IgD-negative memory B cell (primary cell): ENCODE measurements around the gene CSTB. TPM values are rescaled to one million over a fixed set of nuclear protein-coding genes. Genes with fewer than 3 reads are reported as not detected.

Source experiments
- H3K27ac Mint-ChIP-seq, 3 donors: one replicate each; pipeline ENCODE4 v1.8.0; 2020 to 2022; ENCODE audit warnings: mild to moderate bottlenecking in 3 of 3, mixed read lengths in 3 of 3, moderate library complexity in 1 of 3
- H3K27me3 Mint-ChIP-seq: one replicate; pipeline ENCODE4 v1.8.0; 2021; ENCODE audit warnings: mixed read lengths
- H3K36me3 Mint-ChIP-seq: one replicate; pipeline ENCODE4 v1.8.0; 2020; ENCODE audit warnings: mild to moderate bottlenecking, mixed read lengths
- H3K4me1 Mint-ChIP-seq, 3 donors: one replicate each; pipeline ENCODE4 v1.8.0; 2020 to 2022; ENCODE audit warnings: mixed read lengths in 3 of 3, mild to moderate bottlenecking in 1 of 3
- H3K4me3 Mint-ChIP-seq, 4 donors: one replicate each; pipeline ENCODE4 v1.8.0; 2020 to 2022; ENCODE audit warnings: mild to moderate bottlenecking in 4 of 4, mixed read lengths in 4 of 4, moderate library complexity in 3 of 4
- H3K9me3 Mint-ChIP-seq, 3 donors: one replicate each; pipeline ENCODE4 v1.8.0; 2020 to 2021; ENCODE audit warnings: mixed read lengths in 3 of 3, mild to moderate bottlenecking in 1 of 3
- polyA plus RNA-seq: library from polyadenylated mRNA; unstranded; fragments of 300-500 nt; fragmentation: Illumina TruSeq; gene quantifications from one replicate; pipeline ENCODE4 v1.2.3, GENCODE V29; 2021

CSTB gene
- polyA plus RNA-seq, 1 donor from 2014 or later: 66.2 TPM

GRCh38 chr21:43789276-43790009 is 13.3 kb upstream of the CSTB start, which contains the start of gene RRP1:
Gene RRP1, plus strand, starts transcription at chr21:43789577. Its CDS starts 53 bp downstream, at chr21:43789630.
- Mint-ChIP-seq H3K4me3 (peak within 1 kb of the TSS; percentile 91 to 98 (median 96)), H3K36me3 (no peaks in the 10 kb centered on the region), H3K9me3 (no peaks in the 10 kb centered on the region)

GRCh38 chr21:43786807-43787440 is 10.8 kb upstream of the CSTB start:
- H3K36me3 Mint-ChIP-seq: no peaks in the 10 kb centered on the region
- H3K27ac Mint-ChIP-seq: no peak overlapping the region
- H3K9me3 Mint-ChIP-seq: no peaks in the 10 kb centered on the region
- H3K4me3 Mint-ChIP-seq: peak overlapping the region in 1 of 4 donors; percentile 95
- no peaks in the 10 kb centered on the region for H3K27me3 Mint-ChIP-seq
- H3K4me1 Mint-ChIP-seq: peaks cover 0 to 16% (median 10%) of the 10 kb centered on the region in 3 donors

More at GRCh38 chr21:43789276-43790009, 13.3 kb upstream of the CSTB start, which contains the start of gene RRP1:
- Mint-ChIP-seq H3K4me1 (peaks cover 0 to 17% (median 10%) of the 10 kb centered on the region in 3 donors), H3K27me3 (no peaks in the 10 kb centered on the region), H3K27ac (peak within 1 kb of the TSS; percentile 77 to 96 (median 81))

GRCh38 chr21:43786300-43786806 is 10.2 kb upstream of the CSTB start:
- Mint-ChIP-seq H3K27me3 (no peaks in the 10 kb centered on the region), H3K4me3 (peak overlapping the region in 2 of 4 donors; percentile 57 to 60), H3K4me1 (peaks cover 0 to 13% (median 8%) of the 10 kb centered on the region in 3 donors), H3K9me3 (no peaks in the 10 kb centered on the region), H3K27ac (peak overlapping the region in 2 of 3 donors; percentile 19 to 47), H3K36me3 (no peaks in the 10 kb centered on the region)

- Mint-ChIP-seq H3K27me3 (no peaks in the 10 kb centered on the region), H3K4me3 (peak overlapping the region in 1 of 4 donors; percentile 57), H3K4me1 (peaks cover 0 to 4% (median 3%) of the 10 kb centered on the region in 3 donors), H3K9me3 (no peaks in the 10 kb centered on the region), H3K27ac (no peak overlapping the region), H3K36me3 (no peaks in the 10 kb centered on the region)
These were observed 9.0 kb upstream of the CSTB start for GRCh38 chr21:43785134-43785533.

GRCh38 chr21:43783098-43783700 is 7.1 kb upstream of the CSTB start:
- peak overlapping the region in 1 of 3 donors; percentile 68 for H3K27ac Mint-ChIP-seq
- H3K27me3 Mint-ChIP-seq: peaks cover 1% of the 10 kb centered on the region
- H3K9me3 Mint-ChIP-seq: no peaks in the 10 kb centered on the region
- peak overlapping the region in 2 of 4 donors; percentile 18 to 24 for H3K4me3 Mint-ChIP-seq
- H3K4me1 Mint-ChIP-seq: peaks cover 0 to 10% (median 7%) of the 10 kb centered on the region in 3 donors
- no peaks in the 10 kb centered on the region for H3K36me3 Mint-ChIP-seq

GRCh38 chr21:43782431-43783097 is 6.5 kb upstream of the CSTB start:
- H3K4me3 Mint-ChIP-seq: peak overlapping the region in 1 of 4 donors; percentile 24
- no peaks in the 10 kb centered on the region for H3K36me3 Mint-ChIP-seq
- no peak overlapping the region for H3K27ac Mint-ChIP-seq
- no peaks in the 10 kb centered on the region for H3K9me3 Mint-ChIP-seq
- peaks cover 0 to 12% (median 9%) of the 10 kb centered on the region in 3 donors for H3K4me1 Mint-ChIP-seq
- peaks cover 1% of the 10 kb centered on the region for H3K27me3 Mint-ChIP-seq

GRCh38 chr21:43781846-43782245 is 5.7 kb upstream of the CSTB start:
- Mint-ChIP-seq H3K9me3 (no peaks in the 10 kb centered on the region), H3K4me1 (peaks cover 0 to 12% (median 11%) of the 10 kb centered on the region in 3 donors), H3K27ac (no peak overlapping the region), H3K4me3 (peak overlapping the region in 1 of 4 donors; percentile 38), H3K27me3 (peaks cover 1% of the 10 kb centered on the region), H3K36me3 (no peaks in the 10 kb centered on the region)

GRCh38 chr21:43779660-43780059 is 3.6 kb upstream of the CSTB start:
- no peaks in the 10 kb centered on the region for H3K36me3 Mint-ChIP-seq
- H3K9me3 Mint-ChIP-seq: no peaks in the 10 kb centered on the region
- peak overlapping the region in 1 of 4 donors; percentile 53 for H3K4me3 Mint-ChIP-seq
- H3K27ac Mint-ChIP-seq: peak overlapping the region in 2 of 3 donors; percentile 24 to 51
- peaks cover 1% of the 10 kb centered on the region for H3K27me3 Mint-ChIP-seq
- peaks cover 6 to 19% (median 13%) of the 10 kb centered on the region in 3 donors for H3K4me1 Mint-ChIP-seq

GRCh38 chr21:43778469-43779335 is 2.6 kb upstream of the CSTB start:
- peaks cover 6 to 24% (median 13%) of the 10 kb centered on the region in 3 donors for H3K4me1 Mint-ChIP-seq

GRCh38 chr21:43777953-43778352 is 1.8 kb upstream of the CSTB start:
- Mint-ChIP-seq H3K36me3 (no peaks in the 10 kb centered on the region), H3K27ac (peak overlapping the region in 1 of 3 donors; percentile 43), H3K4me3 (peak overlapping the region in 3 of 4 donors; percentile 66 to 87 (median 85)), H3K9me3 (no peaks in the 10 kb centered on the region), H3K27me3 (peaks cover 1% of the 10 kb centered on the region), H3K4me1 (peaks cover 6 to 26% (median 13%) of the 10 kb centered on the region in 3 donors)

More at GRCh38 chr21:43778469-43779335, 2.6 kb upstream of the CSTB start:
- Mint-ChIP-seq H3K4me3 (peak overlapping the region; percentile 10 to 85 (median 59)), H3K36me3 (no peaks in the 10 kb centered on the region), H3K9me3 (no peaks in the 10 kb centered on the region), H3K27ac (peak overlapping the region in 1 of 3 donors; percentile 43), H3K27me3 (peaks cover 1% of the 10 kb centered on the region)

GRCh38 chr21:43775190-43775589 is 918 bp downstream of the CSTB start:
- Mint-ChIP-seq H3K36me3 (no peaks in the 10 kb centered on the region), H3K4me3 (peak overlapping the region; percentile 88 to 96 (median 94))

GRCh38 chr21:43774163-43774562 is 1.9 kb downstream of the CSTB start:
- peak overlapping the region in 1 of 3 donors; percentile 52 for H3K27ac Mint-ChIP-seq

More at GRCh38 chr21:43775190-43775589, 918 bp downstream of the CSTB start:
- Mint-ChIP-seq H3K27me3 (peaks cover 1% of the 10 kb centered on the region), H3K4me1 (peaks cover 6 to 30% (median 15%) of the 10 kb centered on the region in 3 donors), H3K27ac (peak overlapping the region; percentile 77 to 96 (median 80)), H3K9me3 (no peaks in the 10 kb centered on the region)

GRCh38 chr21:43772425-43772821 is 3.7 kb downstream of the CSTB start:
- Mint-ChIP-seq H3K4me1 (peaks cover 6 to 22% (median 6%) of the 10 kb centered on the region in 3 donors), H3K9me3 (no peaks in the 10 kb centered on the region), H3K27me3 (peaks cover 2% of the 10 kb centered on the region), H3K27ac (no peak overlapping the region), H3K4me3 (no peak overlapping the region), H3K36me3 (no peaks in the 10 kb centered on the region)

More at GRCh38 chr21:43774163-43774562, 1.9 kb downstream of the CSTB start:
- H3K4me3 Mint-ChIP-seq: peak overlapping the region in 3 of 4 donors; percentile 30 to 96 (median 94)
- H3K4me1 Mint-ChIP-seq: peaks cover 6 to 31% (median 15%) of the 10 kb centered on the region in 3 donors
- no peaks in the 10 kb centered on the region for H3K36me3 Mint-ChIP-seq
- H3K27me3 Mint-ChIP-seq: peaks cover 1% of the 10 kb centered on the region
- H3K9me3 Mint-ChIP-seq: no peaks in the 10 kb centered on the region
